ENCODE results near the gene CDH26.
"Not testable (repeated sequence)": the region's sequence is repeated elsewhere in the genome, so short reads cannot be mapped to it uniquely, and the experiment has no call there.

CDH26 gene

GRCh38 chr20:59954718-59955117, 3.5 kb upstream of the CDH26 start:
- no peaks in the 10 kb centered on the region for H3K27me3 ChIP-seq (ENCODE audit: insufficient read depth, low read length)
- no peaks in the 10 kb centered on the region for H3K4me1 ChIP-seq (ENCODE audit: control insufficient read depth, insufficient read depth, low read length, unreplicated experiment)
- H3K27ac ChIP-seq (ENCODE audit: low read depth, low read length) = no peak overlapping the region
- no peak overlapping the region for H2AFZ ChIP-seq (ENCODE audit: low read length, unreplicated experiment)
- no peaks in the 10 kb centered on the region for H3K36me3 ChIP-seq (ENCODE audit: insufficient read depth, low read length)
- H3K79me2 ChIP-seq (ENCODE audit: control insufficient read depth, insufficient read depth, low read length, unreplicated experiment) = no peaks in the 10 kb centered on the region
- no peak overlapping the region for H3K4me3 ChIP-seq (ENCODE audit: low read depth, low read length)

- no peaks in the 10 kb centered on the region for H3K27me3 ChIP-seq (ENCODE audit: insufficient read depth, low read length)
- H3K4me3 ChIP-seq (ENCODE audit: low read depth, low read length) = no peak overlapping the region
- no peak overlapping the region for H3K27ac ChIP-seq (ENCODE audit: low read depth, low read length)
- no peak overlapping the region for H2AFZ ChIP-seq (ENCODE audit: low read length, unreplicated experiment)
- no peaks in the 10 kb centered on the region for H3K36me3 ChIP-seq (ENCODE audit: insufficient read depth, low read length)
- H3K4me1 ChIP-seq (ENCODE audit: control insufficient read depth, insufficient read depth, low read length, unreplicated experiment) = no peaks in the 10 kb centered on the region
- no peaks in the 10 kb centered on the region for H3K79me2 ChIP-seq (ENCODE audit: control insufficient read depth, insufficient read depth, low read length, unreplicated experiment)
These were observed 3.0 kb upstream of the CDH26 start for GRCh38 chr20:59955131-59955796.

GRCh38 chr20:59957568-59957967, 655 bp upstream of the CDH26 start:
- H3K27ac ChIP-seq (ENCODE audit: low read depth, low read length); H3K4me3 ChIP-seq (ENCODE audit: low read depth, low read length); H3K36me3 ChIP-seq (ENCODE audit: insufficient read depth, low read length); H3K27me3 ChIP-seq (ENCODE audit: insufficient read depth, low read length); H2AFZ ChIP-seq (ENCODE audit: low read length, unreplicated experiment); H3K4me1 ChIP-seq (ENCODE audit: control insufficient read depth, insufficient read depth, low read length, unreplicated experiment); H3K79me2 ChIP-seq (ENCODE audit: control insufficient read depth, insufficient read depth, low read length, unreplicated experiment): not testable (repeated sequence)

GRCh38 chr20:59958626-59959025, 403 bp downstream of the CDH26 start:
- H2AFZ ChIP-seq (ENCODE audit: low read length, unreplicated experiment) = no peak overlapping the region
- no peak overlapping the region for H3K27ac ChIP-seq (ENCODE audit: low read depth, low read length)
- no peaks in the 10 kb centered on the region for H3K27me3 ChIP-seq (ENCODE audit: insufficient read depth, low read length)
- no peaks in the 10 kb centered on the region for H3K79me2 ChIP-seq (ENCODE audit: control insufficient read depth, insufficient read depth, low read length, unreplicated experiment)
- H3K4me3 ChIP-seq (ENCODE audit: low read depth, low read length) = no peak overlapping the region
- H3K36me3 ChIP-seq (ENCODE audit: insufficient read depth, low read length) = no peaks in the 10 kb centered on the region
- no peaks in the 10 kb centered on the region for H3K4me1 ChIP-seq (ENCODE audit: control insufficient read depth, insufficient read depth, low read length, unreplicated experiment)

- H3K4me1 ChIP-seq (ENCODE audit: control insufficient read depth, insufficient read depth, low read length, unreplicated experiment) = no peaks in the 10 kb centered on the region
- no peaks in the 10 kb centered on the region for H3K27me3 ChIP-seq (ENCODE audit: insufficient read depth, low read length)
- no peak overlapping the region for H2AFZ ChIP-seq (ENCODE audit: low read length, unreplicated experiment)
- H3K4me3 ChIP-seq (ENCODE audit: low read depth, low read length) = no peak overlapping the region
- H3K36me3 ChIP-seq (ENCODE audit: insufficient read depth, low read length) = no peaks in the 10 kb centered on the region
- no peaks in the 10 kb centered on the region for H3K79me2 ChIP-seq (ENCODE audit: control insufficient read depth, insufficient read depth, low read length, unreplicated experiment)
- no peak overlapping the region for H3K27ac ChIP-seq (ENCODE audit: low read depth, low read length)
These were observed 3.2 kb downstream of the CDH26 start for GRCh38 chr20:59961423-59961822.

GRCh38 chr20:59962155-59962554, 3.9 kb downstream of the CDH26 start:
- H3K36me3 ChIP-seq (ENCODE audit: insufficient read depth, low read length) = no peaks in the 10 kb centered on the region
- no peak overlapping the region for H3K4me3 ChIP-seq (ENCODE audit: low read depth, low read length)
- H3K4me1 ChIP-seq (ENCODE audit: control insufficient read depth, insufficient read depth, low read length, unreplicated experiment) = no peaks in the 10 kb centered on the region
- H3K27me3 ChIP-seq (ENCODE audit: insufficient read depth, low read length) = no peaks in the 10 kb centered on the region
- no peak overlapping the region for H2AFZ ChIP-seq (ENCODE audit: low read length, unreplicated experiment)
- no peaks in the 10 kb centered on the region for H3K79me2 ChIP-seq (ENCODE audit: control insufficient read depth, insufficient read depth, low read length, unreplicated experiment)
- no peak overlapping the region for H3K27ac ChIP-seq (ENCODE audit: low read depth, low read length)

GRCh38 chr20:59966428-59966827, 8.2 kb downstream of the CDH26 start:
- no peak overlapping the region for H3K4me3 ChIP-seq (ENCODE audit: low read depth, low read length)
- H3K27ac ChIP-seq (ENCODE audit: low read depth, low read length) = no peak overlapping the region
- no peaks in the 10 kb centered on the region for H3K36me3 ChIP-seq (ENCODE audit: insufficient read depth, low read length)
- H2AFZ ChIP-seq (ENCODE audit: low read length, unreplicated experiment) = no peak overlapping the region
- no peaks in the 10 kb centered on the region for H3K4me1 ChIP-seq (ENCODE audit: control insufficient read depth, insufficient read depth, low read length, unreplicated experiment)
- no peaks in the 10 kb centered on the region for H3K79me2 ChIP-seq (ENCODE audit: control insufficient read depth, insufficient read depth, low read length, unreplicated experiment)
- no peaks in the 10 kb centered on the region for H3K27me3 ChIP-seq (ENCODE audit: insufficient read depth, low read length)

- no peak overlapping the region for H3K27ac ChIP-seq (ENCODE audit: low read depth, low read length)
- no peaks in the 10 kb centered on the region for H3K36me3 ChIP-seq (ENCODE audit: insufficient read depth, low read length)
- H3K27me3 ChIP-seq (ENCODE audit: insufficient read depth, low read length) = no peaks in the 10 kb centered on the region
- no peaks in the 10 kb centered on the region for H3K79me2 ChIP-seq (ENCODE audit: control insufficient read depth, insufficient read depth, low read length, unreplicated experiment)
- H2AFZ ChIP-seq (ENCODE audit: low read length, unreplicated experiment) = no peak overlapping the region
- no peaks in the 10 kb centered on the region for H3K4me1 ChIP-seq (ENCODE audit: control insufficient read depth, insufficient read depth, low read length, unreplicated experiment)
- H3K4me3 ChIP-seq (ENCODE audit: low read depth, low read length) = no peak overlapping the region
These were observed 13.2 kb downstream of the CDH26 start for GRCh38 chr20:59971428-59971827.

- Histone ChIP-seq H3K36me3 (ENCODE audit: insufficient read depth, low read length) (no peaks in the 10 kb centered on the region), H3K27me3 (ENCODE audit: insufficient read depth, low read length) (no peaks in the 10 kb centered on the region), H3K79me2 (ENCODE audit: control insufficient read depth, insufficient read depth, low read length, unreplicated experiment) (no peaks in the 10 kb centered on the region), H3K27ac (ENCODE audit: low read depth, low read length) (no peak overlapping the region), H3K4me3 (ENCODE audit: low read depth, low read length) (no peak overlapping the region), H2AFZ (ENCODE audit: low read length, unreplicated experiment) (no peak overlapping the region), H3K4me1 (ENCODE audit: control insufficient read depth, insufficient read depth, low read length, unreplicated experiment) (no peaks in the 10 kb centered on the region)
These were observed 14.0 kb downstream of the CDH26 start for GRCh38 chr20:59972037-59972801.

- Histone ChIP-seq H2AFZ (ENCODE audit: low read length, unreplicated experiment) (no peak overlapping the region), H3K27me3 (ENCODE audit: insufficient read depth, low read length) (no peaks in the 10 kb centered on the region), H3K79me2 (ENCODE audit: control insufficient read depth, insufficient read depth, low read length, unreplicated experiment) (no peaks in the 10 kb centered on the region), H3K4me1 (ENCODE audit: control insufficient read depth, insufficient read depth, low read length, unreplicated experiment) (no peaks in the 10 kb centered on the region), H3K4me3 (ENCODE audit: low read depth, low read length) (no peak overlapping the region), H3K36me3 (ENCODE audit: insufficient read depth, low read length) (no peaks in the 10 kb centered on the region), H3K27ac (ENCODE audit: low read depth, low read length) (no peak overlapping the region)
These were observed 18.0 kb downstream of the CDH26 start for GRCh38 chr20:59976156-59976782.

GRCh38 chr20:59977086-59977485, 18.9 kb downstream of the CDH26 start:
- Histone ChIP-seq H3K27ac (ENCODE audit: low read depth, low read length) (no peak overlapping the region), H3K36me3 (ENCODE audit: insufficient read depth, low read length) (no peaks in the 10 kb centered on the region), H3K79me2 (ENCODE audit: control insufficient read depth, insufficient read depth, low read length, unreplicated experiment) (no peaks in the 10 kb centered on the region), H3K4me3 (ENCODE audit: low read depth, low read length) (no peak overlapping the region), H2AFZ (ENCODE audit: low read length, unreplicated experiment) (no peak overlapping the region), H3K4me1 (ENCODE audit: control insufficient read depth, insufficient read depth, low read length, unreplicated experiment) (no peaks in the 10 kb centered on the region), H3K27me3 (ENCODE audit: insufficient read depth, low read length) (no peaks in the 10 kb centered on the region)
